H1 (cell line): ENCODE data around the gene KCNJ10. TPM values are rescaled to one million over a fixed set of nuclear protein-coding genes. Genes with fewer than 3 reads are reported as not detected.

ENCODE experiments used
- BRCA1 ChIP-seq: IDR thresholded peaks from 2 replicates; pipeline ENCODE4 v1.6.1; 2012; ENCODE audit warnings: low read depth, low read length, improper control_type of control experiment
- KDM4A ChIP-seq: IDR thresholded peaks from one replicate; pipeline ENCODE4 v1.7.1; 2012; ENCODE audit warnings: low read depth, mild to moderate bottlenecking, moderate library complexity, low read length, inconsistent platforms; ENCODE audit not compliant: severe bottlenecking
- SIN3A ChIP-seq, 2 experiments: IDR thresholded peaks in 1 of 2; conservative IDR thresholded peaks in 1 of 2; 2 replicates each; pipeline ENCODE4 v1.6.1; 2011 to 2012; ENCODE audit warnings: low read length in 2 of 2, improper control_type of control experiment in 1 of 2, low read depth in 1 of 2, mild to moderate bottlenecking in 1 of 2
- SP1 ChIP-seq: IDR thresholded peaks from 2 replicates; pipeline ENCODE4 v1.6.1; 2011; ENCODE audit warnings: low read depth, low read length
- YY1 ChIP-seq: IDR thresholded peaks from 2 replicates; pipeline ENCODE4 v1.6.1; 2011; ENCODE audit warnings: low read depth, mild to moderate bottlenecking, low read length
- polyA plus RNA-seq, 7 experiments: library from polyadenylated mRNA; depleted of rRNA in 3 of 7; stranded (reverse) in 5 of 7; unstranded in 2 of 7; fragments of >200 nt in 5 of 7; fragments of 200-250 nt in 2 of 7; gene quantifications; 1 replicate in 5 of 7; 2 replicates in 1 of 7; 4 replicates in 1 of 7; pipeline versions ENCODE4 v1.2.1 to v1.2.3, GENCODE V29; 2011 to 2013; ENCODE audit warnings: missing spikeins in 2 of 7, mixed read lengths in 2 of 7
- total RNA-seq: library from RNA; stranded (reverse); fragmentation: NEBNext Ultra II Directional; extraction: Animal tissue kit (Norgen Biotek cat#: 25700); gene quantifications from 2 replicates; pipeline ENCODE4 v1.2.1, GENCODE V29; 2021

KCNJ10 gene
- total and polyA plus RNA-seq, 2 of the 8 experiments (the other 6 are each of a cell fraction or from before 2014, with no cell fraction given): 1.7 to 2.4 TPM

DNA sequence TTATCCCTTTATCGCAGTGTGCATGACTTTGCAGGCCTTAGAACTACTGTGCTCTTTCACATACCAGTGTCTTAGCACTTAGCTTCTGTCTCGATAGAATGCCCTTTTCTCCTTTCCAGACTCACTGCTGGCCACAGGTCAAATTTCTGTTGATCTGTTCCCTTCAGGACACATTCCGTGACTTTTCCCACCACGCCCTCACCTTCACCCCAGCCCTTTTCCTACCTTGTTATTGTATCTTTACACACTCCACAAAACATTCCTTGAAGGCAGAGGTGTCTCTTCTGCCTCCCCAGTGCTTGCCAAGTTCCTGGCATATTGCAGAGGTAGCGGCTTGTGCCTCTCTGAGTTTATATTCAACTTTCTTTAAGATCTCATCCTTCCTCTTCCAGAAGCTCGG, 120.8 kb downstream of the KCNJ10 start (continued):
- TF ChIP-seq SIN3A (conservative IDR thresholded peaks at IDR 0.05 in 1 of 2, IDR thresholded peaks at IDR 0.05 in 1 of 2; ENCODE audit: low read depth in 1 of 2, low read length in 2 of 2): no peak
- TF ChIP-seq YY1: no peak
- TF ChIP-seq KDM4A: no peak
- no peak for TF ChIP-seq BRCA1
- no peak for TF ChIP-seq SP1

Other genes starting within 250 kb of the KCNJ10 start
- not detected in 2 replicates for gene SLAMF8, start 243.3 kb downstream of the KCNJ10 start, total RNA-seq
- gene SLAMF8, start 243.3 kb downstream of the KCNJ10 start, polyA plus RNA-seq (2011; rRNA removed): not detected in 2 replicates
- gene VSIG8, start 207.5 kb downstream of the KCNJ10 start, total RNA-seq: not detected in 2 replicates
- not detected in 2 replicates for gene VSIG8, start 207.5 kb downstream of the KCNJ10 start, polyA plus RNA-seq (2011; rRNA removed)
- gene CFAP45, start 170.0 kb downstream of the KCNJ10 start, total RNA-seq: not detected in 2 replicates
- 0.05 and 0.11 TPM in 2 replicates for gene CFAP45, start 170.0 kb downstream of the KCNJ10 start, polyA plus RNA-seq (2011; rRNA removed)
- gene TAGLN2, start 144.7 kb downstream of the KCNJ10 start, total RNA-seq: 86.0 and 93.0 TPM in 2 replicates
- gene TAGLN2, start 144.7 kb downstream of the KCNJ10 start, polyA plus RNA-seq (2011; rRNA removed): 114 and 142 TPM in 2 replicates
- 28.1 and 29.2 TPM in 2 replicates for gene IGSF9, start 124.5 kb downstream of the KCNJ10 start, total RNA-seq
- 10.9 and 22.5 TPM in 2 replicates for gene IGSF9, start 124.5 kb downstream of the KCNJ10 start, polyA plus RNA-seq (2011; rRNA removed)
- not detected in 2 replicates for gene SLAMF9, start 115.9 kb downstream of the KCNJ10 start, total RNA-seq
- gene SLAMF9, start 115.9 kb downstream of the KCNJ10 start, polyA plus RNA-seq (2011; rRNA removed): not detected in 2 replicates
- 5.1 and 5.4 TPM in 2 replicates for gene PIGM, start 38.2 kb downstream of the KCNJ10 start, total RNA-seq
- 5.7 and 6.0 TPM in 2 replicates for gene PIGM, start 38.2 kb downstream of the KCNJ10 start, polyA plus RNA-seq (2011; rRNA removed)
- gene KCNJ9, start 11.4 kb upstream of the KCNJ10 start, total RNA-seq: 0.08 and 0.13 TPM in 2 replicates
- gene KCNJ9, start 11.4 kb upstream of the KCNJ10 start, polyA plus RNA-seq (2011; rRNA removed): 0.02 and 0.11 TPM in 2 replicates
- gene IGSF8, start 28.5 kb upstream of the KCNJ10 start, total RNA-seq: 69.6 and 71.2 TPM in 2 replicates
- gene IGSF8, start 28.5 kb upstream of the KCNJ10 start, polyA plus RNA-seq (2011; rRNA removed): 132 and 166 TPM in 2 replicates
- gene ATP1A2, start 45.6 kb upstream of the KCNJ10 start, total RNA-seq: 34.8 and 39.7 TPM in 2 replicates
- 40.8 and 54.2 TPM in 2 replicates for gene ATP1A2, start 45.6 kb upstream of the KCNJ10 start, polyA plus RNA-seq (2011; rRNA removed)
- gene ATP1A4, start 81.4 kb upstream of the KCNJ10 start, total RNA-seq: 0.57 and 0.61 TPM in 2 replicates
- 0.48 and 0.80 TPM in 2 replicates for gene ATP1A4, start 81.4 kb upstream of the KCNJ10 start, polyA plus RNA-seq (2011; rRNA removed)
- 0.80 and 1.1 TPM in 2 replicates for gene CASQ1, start 120.4 kb upstream of the KCNJ10 start, total RNA-seq
- 1.3 and 1.4 TPM in 2 replicates for gene CASQ1, start 120.4 kb upstream of the KCNJ10 start, polyA plus RNA-seq (2011; rRNA removed)
- 75.1 and 78.8 TPM in 2 replicates for gene PEA15, start 135.2 kb upstream of the KCNJ10 start, total RNA-seq
- 68.2 and 71.3 TPM in 2 replicates for gene PEA15, start 135.2 kb upstream of the KCNJ10 start, polyA plus RNA-seq (2011; rRNA removed)
- gene DCAF8, start 192.4 kb upstream of the KCNJ10 start, total RNA-seq: 110 and 113 TPM in 2 replicates
- gene DCAF8, start 192.4 kb upstream of the KCNJ10 start, polyA plus RNA-seq (2011; rRNA removed): 68.2 and 86.3 TPM in 2 replicates
- 80.2 TPM in 2 replicates for gene PEX19, start 215.0 kb upstream of the KCNJ10 start, total RNA-seq
- 36.4 and 50.4 TPM in 2 replicates for gene PEX19, start 215.0 kb upstream of the KCNJ10 start, polyA plus RNA-seq (2011; rRNA removed)